ENCODE measurements around the gene CAMKV.

GRCh38 chr3:49844464-49845183, 25.1 kb downstream of the CAMKV start:
- TF ChIP-seq CTCF (IDR thresholded peaks at IDR 0.05), result no peak
- TF ChIP-seq POLR2A (IDR thresholded peaks at IDR 0.05), result no peak
